Stimulated activated naive B cell treated with anti-CD40 and anti-IgM and Interleukin-4, amounts not matched to agents 10 μg/mL and 1 μg/mL and 100 μg/mL, for 72 hours (primary cell): ENCODE measurements around the gene CCDC175.

Experiments
- ATAC-seq, 2 donors: fragments of 150-1000 bp; cut with Tn5 transposase; replicated peaks; 2 replicates each; pipeline ENCODE4 v1.10.0; 2021; ENCODE audit warnings: moderate library complexity in 1 of 2
- DNase-seq: peaks from one replicate; pipeline ENCODE4 v3.0.0; 2021
- H3K27ac Mint-ChIP-seq: one replicate; pipeline ENCODE4 v1.8.0; 2022; ENCODE audit warnings: mild to moderate bottlenecking, mixed read lengths
- H3K27me3 Mint-ChIP-seq, 2 donors: one replicate each; pipeline ENCODE4 v1.8.0; 2022; ENCODE audit warnings: mixed read lengths in 2 of 2
- H3K36me3 Mint-ChIP-seq, 2 donors: one replicate each; pipeline ENCODE4 v1.8.0; 2022; ENCODE audit warnings: mixed read lengths in 2 of 2, mild to moderate bottlenecking in 1 of 2
- H3K4me1 Mint-ChIP-seq, 2 donors: one replicate each; pipeline ENCODE4 v1.8.0; 2022; ENCODE audit warnings: mixed read lengths in 2 of 2, mild to moderate bottlenecking in 1 of 2
- H3K4me3 Mint-ChIP-seq, 2 donors: one replicate each; pipeline ENCODE4 v1.8.0; 2022; ENCODE audit warnings: mild to moderate bottlenecking in 2 of 2, mixed read lengths in 2 of 2, moderate library complexity in 1 of 2
- H3K9me3 Mint-ChIP-seq, 2 donors: one replicate each; pipeline ENCODE4 v1.8.0; 2022; ENCODE audit warnings: mixed read lengths in 2 of 2, mild to moderate bottlenecking in 1 of 2

The CCDC175 gene

DNA sequence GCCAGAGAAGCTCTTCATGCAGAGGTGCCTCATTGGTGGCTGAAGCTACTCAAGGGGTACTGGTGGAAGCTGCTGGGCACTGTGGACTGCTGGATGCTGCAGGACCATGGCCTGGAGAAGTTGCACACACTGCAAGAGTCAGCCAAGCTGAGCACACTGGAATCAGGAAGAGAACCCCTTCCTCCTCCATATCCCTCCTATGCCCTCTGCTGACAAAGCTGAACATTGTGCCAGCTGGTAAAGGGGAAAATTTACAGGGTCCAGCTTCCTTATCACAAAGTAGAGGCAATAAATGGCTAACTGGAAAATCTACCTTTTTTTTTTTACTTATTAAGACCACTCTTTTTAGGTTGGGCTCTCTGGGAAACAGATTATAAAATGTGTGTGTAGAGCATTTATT lies 6.5 kb downstream of the CCDC175 start:
- Mint-ChIP-seq H3K9me3 (no peaks in the 10 kb centered on the region), H3K27me3 (peaks cover 3 to 6% of the 10 kb centered on the region in 2 donors), H3K4me1 (no peaks in the 10 kb centered on the region), H3K4me3 (no peak overlapping the region), H3K36me3 (no peaks in the 10 kb centered on the region), H3K27ac (no peak overlapping the region)
- DNase-seq (no peak), ATAC-seq (no peak)

DNA sequence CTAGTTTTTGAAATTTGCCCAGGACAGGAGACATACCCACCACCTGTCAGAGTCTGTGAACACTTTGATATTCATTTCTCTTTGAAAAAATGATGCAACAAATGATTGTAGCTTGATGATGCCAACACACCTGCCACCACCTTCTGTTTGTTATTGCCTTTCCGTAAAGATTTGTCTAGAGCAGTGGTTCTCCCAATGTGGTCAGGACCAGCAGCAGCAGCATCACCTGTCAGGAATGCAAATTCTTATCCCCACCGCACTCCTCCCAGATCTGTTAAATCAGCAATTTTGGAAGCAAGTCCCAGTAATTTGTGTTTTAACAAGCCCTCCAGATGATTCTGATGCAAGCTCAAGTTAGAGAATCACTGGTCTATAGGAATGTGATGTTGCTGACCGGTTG lies 9.9 kb downstream of the CCDC175 start:
- ATAC-seq (no peak), DNase-seq (no peak)
- no peaks in the 10 kb centered on the region for H3K36me3 Mint-ChIP-seq
- H3K27ac Mint-ChIP-seq: no peak overlapping the region
- peaks cover 11 to 22% of the 10 kb centered on the region in 2 donors for H3K27me3 Mint-ChIP-seq
- no peaks in the 10 kb centered on the region for H3K9me3 Mint-ChIP-seq
- no peak overlapping the region for H3K4me3 Mint-ChIP-seq
- H3K4me1 Mint-ChIP-seq: no peaks in the 10 kb centered on the region

DNA sequence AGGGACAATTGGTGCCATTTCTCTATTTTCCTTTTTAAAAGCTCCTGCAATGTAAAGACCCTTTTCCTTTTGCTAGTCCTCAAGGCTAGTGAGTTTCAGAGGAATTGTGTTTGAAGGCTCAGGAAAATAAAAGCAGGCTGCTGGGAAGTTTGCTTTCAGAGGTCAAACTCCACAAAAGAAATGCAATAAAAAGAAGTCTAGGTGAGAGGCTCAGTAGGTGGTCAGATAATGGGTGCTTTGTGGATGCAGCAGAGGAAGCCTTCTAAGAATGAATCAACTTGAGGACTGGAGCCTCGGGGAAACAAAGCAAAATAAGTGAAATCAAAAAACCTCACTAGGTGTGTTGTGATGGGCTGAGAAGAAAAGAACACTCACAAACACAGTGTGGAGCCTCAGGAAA lies 10.3 kb downstream of the CCDC175 start:
- no peak for ATAC-seq
- Mint-ChIP-seq H3K4me3 (no peak overlapping the region), H3K36me3 (no peaks in the 10 kb centered on the region), H3K27ac (no peak overlapping the region), H3K9me3 (no peaks in the 10 kb centered on the region), H3K4me1 (no peaks in the 10 kb centered on the region), H3K27me3 (peaks cover 11 to 22% of the 10 kb centered on the region in 2 donors)
- no peak for DNase-seq

DNA sequence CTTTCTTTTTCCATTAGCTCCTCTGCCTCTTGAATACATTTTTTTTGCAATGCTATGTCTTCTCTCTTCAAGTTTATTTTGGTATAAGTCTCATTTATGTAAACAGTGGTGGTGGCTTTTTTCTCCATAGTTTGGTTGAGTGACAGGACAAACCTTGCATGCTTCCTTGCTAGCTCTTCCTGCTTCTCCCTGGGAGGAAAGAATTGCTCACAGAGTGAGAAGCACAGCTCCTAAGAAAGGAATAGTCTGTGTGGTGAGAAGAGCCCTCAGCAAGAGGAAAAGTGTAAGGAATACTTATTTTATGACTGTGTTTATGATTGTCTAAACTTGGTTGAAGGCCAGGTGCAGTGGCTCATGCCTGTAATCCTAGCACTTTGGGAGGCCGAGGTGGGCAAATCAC lies 11.5 kb downstream of the CCDC175 start:
- DNase-seq (no peak), ATAC-seq (no peak)
- no peaks in the 10 kb centered on the region for H3K36me3 Mint-ChIP-seq
- H3K27me3 Mint-ChIP-seq: peaks cover 11 to 22% of the 10 kb centered on the region in 2 donors
- H3K9me3 Mint-ChIP-seq: no peaks in the 10 kb centered on the region
- H3K4me1 Mint-ChIP-seq: no peaks in the 10 kb centered on the region
- H3K27ac Mint-ChIP-seq: no peak overlapping the region
- no peak overlapping the region for H3K4me3 Mint-ChIP-seq

DNA sequence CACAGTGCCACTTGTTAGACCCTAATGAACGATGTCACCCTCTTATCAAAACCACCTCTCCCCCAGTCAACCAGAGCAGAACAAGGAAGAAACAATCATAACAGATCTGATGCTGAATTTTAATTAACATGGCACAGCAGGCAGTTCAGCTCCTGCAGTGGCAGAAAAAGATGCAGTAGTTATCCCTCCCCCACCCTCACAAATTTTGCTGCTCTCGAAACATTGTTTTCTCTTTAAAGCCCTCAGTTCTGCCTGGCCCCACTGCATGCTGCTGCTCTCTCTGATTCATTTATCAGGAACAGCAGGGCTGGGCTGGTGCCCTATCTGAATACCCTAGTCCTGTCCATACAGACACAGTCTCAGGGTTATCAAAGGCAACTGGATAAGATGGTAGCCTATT lies 12.2 kb downstream of the CCDC175 start:
- no peak overlapping the region for H3K4me3 Mint-ChIP-seq
- DNase-seq (no peak), ATAC-seq (no peak)
- no peaks in the 10 kb centered on the region for H3K36me3 Mint-ChIP-seq
- peaks cover 11 to 22% of the 10 kb centered on the region in 2 donors for H3K27me3 Mint-ChIP-seq
- no peaks in the 10 kb centered on the region for H3K9me3 Mint-ChIP-seq
- no peak overlapping the region for H3K27ac Mint-ChIP-seq
- H3K4me1 Mint-ChIP-seq: no peaks in the 10 kb centered on the region

DNA sequence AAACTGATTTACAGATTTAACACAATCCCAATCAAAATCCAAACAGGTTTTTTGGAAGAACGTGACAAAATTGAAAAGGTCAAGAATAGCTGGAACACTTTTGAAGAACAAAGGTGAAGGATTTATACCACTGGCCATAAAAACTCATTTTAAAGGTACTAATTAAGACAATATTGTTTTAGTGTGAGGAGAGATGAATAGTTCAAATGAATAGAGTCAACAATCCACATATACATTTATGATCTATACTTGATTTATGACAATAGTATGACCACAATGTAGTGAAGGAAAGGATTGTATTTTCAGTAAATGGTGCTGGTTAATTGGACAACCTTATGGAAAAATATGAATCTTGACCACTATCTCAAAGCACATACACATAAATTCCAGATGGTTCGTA lies 29.3 kb downstream of the CCDC175 start:
- Mint-ChIP-seq H3K27me3 (peaks cover 5 to 11% of the 10 kb centered on the region in 2 donors), H3K36me3 (no peaks in the 10 kb centered on the region), H3K4me3 (no peak overlapping the region), H3K9me3 (no peaks in the 10 kb centered on the region), H3K4me1 (no peaks in the 10 kb centered on the region), H3K27ac (no peak overlapping the region)
- ATAC-seq (no peak), DNase-seq (no peak)

DNA sequence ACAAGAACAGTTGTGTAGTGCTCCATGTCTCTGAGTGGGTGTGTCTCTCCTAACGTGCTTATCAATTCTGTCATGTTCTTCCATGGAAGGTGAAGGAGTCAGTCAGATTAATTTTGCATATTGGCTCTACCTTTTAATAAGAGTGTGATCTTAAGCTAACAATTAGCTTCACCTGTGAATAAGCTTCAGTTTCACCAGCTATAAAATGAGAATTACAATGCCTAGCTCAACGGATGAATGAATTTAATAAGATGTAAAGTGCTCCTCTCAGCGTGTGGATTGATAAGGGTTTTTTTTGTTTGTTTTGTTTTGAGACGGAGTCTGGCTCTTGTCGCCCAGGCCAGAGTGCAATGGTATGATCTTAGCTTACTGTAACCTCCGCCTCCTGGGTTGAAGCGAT lies 32.7 kb downstream of the CCDC175 start:
- no peak overlapping the region for H3K27ac Mint-ChIP-seq
- DNase-seq (no peak), ATAC-seq (no peak)
- no peak overlapping the region for H3K4me3 Mint-ChIP-seq
- H3K36me3 Mint-ChIP-seq: no peaks in the 10 kb centered on the region
- peaks cover 0 to 3% of the 10 kb centered on the region in 2 donors for H3K4me1 Mint-ChIP-seq
- no peaks in the 10 kb centered on the region for H3K9me3 Mint-ChIP-seq
- peaks cover 5 to 9% of the 10 kb centered on the region in 2 donors for H3K27me3 Mint-ChIP-seq

DNA sequence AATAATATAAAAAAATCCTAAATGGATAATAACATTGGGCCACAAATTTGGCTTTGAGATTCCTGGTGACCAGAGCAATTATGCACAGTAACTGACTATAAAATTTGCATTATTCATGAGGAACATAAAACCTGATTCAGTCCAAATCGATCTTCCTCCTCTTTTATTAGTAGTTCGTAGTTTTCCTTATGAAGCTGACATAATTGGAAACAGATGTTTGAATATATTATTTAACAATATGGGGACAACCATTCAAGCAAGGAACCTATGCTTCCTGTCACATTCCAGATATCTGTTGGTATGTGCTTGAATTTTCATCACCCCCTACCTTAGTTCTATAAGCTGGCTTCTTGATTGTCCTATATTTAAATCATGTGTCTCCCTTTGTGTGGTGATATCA lies 34.9 kb downstream of the CCDC175 start:
- Mint-ChIP-seq H3K9me3 (no peaks in the 10 kb centered on the region), H3K27me3 (peaks cover under 1 to 5% of the 10 kb centered on the region in 2 donors)
- DNase-seq: no peak

DNA sequence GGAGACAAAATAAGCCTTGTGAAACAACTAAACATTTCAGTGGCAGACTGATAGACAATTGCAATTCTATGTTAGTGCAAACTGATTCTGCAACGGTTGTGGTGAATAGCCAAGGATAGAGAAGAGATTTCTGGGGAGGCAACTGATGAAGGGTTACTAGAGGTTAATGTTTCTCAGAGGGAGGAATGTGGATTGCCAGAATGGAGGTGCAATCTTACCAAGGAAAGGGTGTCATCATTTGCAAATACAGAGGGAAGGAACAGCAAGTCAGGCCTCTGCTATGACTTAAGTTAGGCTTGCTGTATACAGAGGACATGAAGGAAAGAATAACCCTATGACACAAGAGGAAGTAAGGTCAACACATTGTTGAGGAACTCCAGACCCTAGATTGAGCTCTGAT lies 35.8 kb downstream of the CCDC175 start:
- no peak overlapping the region for H3K4me3 Mint-ChIP-seq
- H3K9me3 Mint-ChIP-seq: no peaks in the 10 kb centered on the region
- ATAC-seq (no peak), DNase-seq (no peak)
- H3K36me3 Mint-ChIP-seq: no peaks in the 10 kb centered on the region
- H3K27me3 Mint-ChIP-seq: peaks cover 6 to 10% of the 10 kb centered on the region in 2 donors
- H3K27ac Mint-ChIP-seq: no peak overlapping the region
- peaks cover 0 to 13% of the 10 kb centered on the region in 2 donors for H3K4me1 Mint-ChIP-seq

More for the DNA sequence above, 34.9 kb downstream of the CCDC175 start:
- no peak overlapping the region for H3K4me3 Mint-ChIP-seq
- no peaks in the 10 kb centered on the region for H3K36me3 Mint-ChIP-seq
- H3K4me1 Mint-ChIP-seq: peaks cover 0 to 13% of the 10 kb centered on the region in 2 donors
- ATAC-seq: no peak
- H3K27ac Mint-ChIP-seq: no peak overlapping the region

DNA sequence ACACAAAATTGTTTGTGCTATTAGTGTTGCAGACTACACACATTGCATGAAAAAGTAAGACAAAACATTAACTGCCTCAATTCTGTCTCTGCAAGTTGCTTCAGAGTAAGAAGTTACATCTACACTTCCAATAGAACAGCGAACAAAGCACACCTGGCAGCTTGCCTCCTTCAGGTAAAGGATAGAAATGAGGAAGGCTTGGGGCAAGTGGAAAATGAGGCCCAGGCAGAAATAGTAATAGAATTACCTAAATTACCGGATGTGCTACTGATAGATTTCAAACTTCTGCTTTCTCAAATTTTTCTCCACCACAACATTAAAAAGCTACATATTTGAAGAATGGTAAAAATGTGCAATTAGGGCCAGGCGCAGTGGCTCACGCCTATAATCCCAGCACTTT lies 37.7 kb downstream of the CCDC175 start:
- no peak overlapping the region for H3K4me3 Mint-ChIP-seq
- H3K27me3 Mint-ChIP-seq: peaks cover 6 to 10% of the 10 kb centered on the region in 2 donors
- H3K36me3 Mint-ChIP-seq: no peaks in the 10 kb centered on the region
- H3K27ac Mint-ChIP-seq: no peak overlapping the region
- ATAC-seq (peak in 1 of 2 donors; percentile 50), DNase-seq (no peak)
- H3K4me1 Mint-ChIP-seq: peaks cover 0 to 13% of the 10 kb centered on the region in 2 donors
- peaks cover 0 to 1% of the 10 kb centered on the region in 2 donors for H3K9me3 Mint-ChIP-seq

DNA sequence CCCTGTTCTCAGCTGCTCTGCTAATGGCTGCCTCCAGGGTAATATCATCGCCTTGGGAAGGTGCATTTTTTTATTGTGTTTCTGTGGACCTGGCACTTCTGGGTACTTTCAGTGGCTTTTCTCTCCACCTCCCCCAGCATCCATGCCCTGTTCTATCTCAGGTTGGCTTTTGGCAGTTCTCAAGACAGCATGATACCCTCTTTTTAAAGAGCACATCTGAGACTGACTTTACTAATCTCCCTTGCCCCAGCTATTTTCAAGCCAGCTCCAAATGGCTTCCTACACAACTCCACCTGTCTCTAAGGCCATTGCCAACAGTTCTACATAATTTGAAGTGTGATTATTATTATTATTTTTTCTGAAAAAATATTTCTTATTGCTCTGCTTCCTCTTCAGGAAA lies 39.1 kb downstream of the CCDC175 start:
- H3K9me3 Mint-ChIP-seq: peaks cover 0 to 1% of the 10 kb centered on the region in 2 donors
- peaks cover 0 to 13% of the 10 kb centered on the region in 2 donors for H3K4me1 Mint-ChIP-seq
- no peaks in the 10 kb centered on the region for H3K36me3 Mint-ChIP-seq
- no peak overlapping the region for H3K27ac Mint-ChIP-seq
- no peak overlapping the region for H3K4me3 Mint-ChIP-seq
- DNase-seq (no peak), ATAC-seq (no peak)
- peaks cover 6 to 8% of the 10 kb centered on the region in 2 donors for H3K27me3 Mint-ChIP-seq

DNA sequence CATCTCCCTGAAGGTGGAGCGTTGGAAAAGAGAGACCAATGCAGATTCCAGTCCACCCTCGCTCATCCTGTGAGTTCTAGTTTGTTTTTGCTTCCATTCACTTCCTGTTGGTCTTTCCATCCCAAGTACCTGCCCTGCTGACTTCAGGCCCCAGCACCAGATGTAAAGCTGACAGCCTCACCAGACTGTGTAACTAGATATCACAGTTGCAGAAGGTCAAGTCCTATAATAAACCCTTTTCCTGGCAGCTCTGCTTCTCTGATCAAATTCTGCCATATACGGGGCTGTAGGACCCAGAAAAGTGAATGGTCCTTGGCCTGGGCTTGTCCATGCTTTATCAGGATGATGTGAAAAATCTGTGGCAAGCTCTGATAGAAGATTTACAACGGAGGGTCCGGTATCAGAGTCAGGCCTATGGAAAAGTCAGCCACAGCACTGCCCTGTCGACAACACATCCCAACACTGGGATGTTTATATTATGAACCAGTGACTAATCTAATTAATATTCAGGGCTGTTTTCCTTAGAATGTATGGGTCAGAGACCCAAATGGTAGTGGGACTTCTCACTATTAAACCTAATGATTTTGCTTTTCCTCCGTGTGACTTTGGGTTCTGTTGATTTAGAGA lies 42.1 kb downstream of the CCDC175 start:
- Mint-ChIP-seq H3K27me3 (peaks cover 8 to 20% of the 10 kb centered on the region in 2 donors), H3K4me3 (no peak overlapping the region), H3K36me3 (no peaks in the 10 kb centered on the region), H3K4me1 (peaks cover 0 to 13% of the 10 kb centered on the region in 2 donors), H3K9me3 (peaks cover 0 to 1% of the 10 kb centered on the region in 2 donors), H3K27ac (no peak overlapping the region)
- DNase-seq (no peak), ATAC-seq (no peak)

DNA sequence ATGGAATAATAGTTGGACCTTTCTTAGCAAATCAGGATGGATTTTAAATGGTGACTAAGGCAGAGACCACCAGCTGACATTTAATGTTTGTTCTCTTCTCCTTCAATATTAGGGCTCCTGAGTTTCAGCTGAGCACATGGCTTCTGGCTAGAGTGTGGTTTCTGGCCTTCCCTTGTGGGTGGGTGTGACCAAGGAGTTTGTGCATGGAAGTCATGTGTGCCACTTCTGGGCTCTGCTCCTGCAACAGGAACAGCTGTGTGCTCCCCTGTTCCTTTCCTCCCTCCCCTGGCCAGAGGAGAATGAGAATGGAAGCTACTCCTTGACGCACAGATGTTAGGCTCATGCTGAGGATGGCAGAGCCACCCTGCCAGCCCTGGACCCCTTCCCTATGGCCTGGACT lies 44.2 kb downstream of the CCDC175 start:
- Mint-ChIP-seq H3K27ac (no peak overlapping the region), H3K27me3 (peaks cover 8 to 20% of the 10 kb centered on the region in 2 donors), H3K4me1 (no peaks in the 10 kb centered on the region), H3K4me3 (no peak overlapping the region), H3K36me3 (no peaks in the 10 kb centered on the region), H3K9me3 (peaks cover 3 to 9% of the 10 kb centered on the region in 2 donors)
- ATAC-seq (no peak), DNase-seq (no peak)

DNA sequence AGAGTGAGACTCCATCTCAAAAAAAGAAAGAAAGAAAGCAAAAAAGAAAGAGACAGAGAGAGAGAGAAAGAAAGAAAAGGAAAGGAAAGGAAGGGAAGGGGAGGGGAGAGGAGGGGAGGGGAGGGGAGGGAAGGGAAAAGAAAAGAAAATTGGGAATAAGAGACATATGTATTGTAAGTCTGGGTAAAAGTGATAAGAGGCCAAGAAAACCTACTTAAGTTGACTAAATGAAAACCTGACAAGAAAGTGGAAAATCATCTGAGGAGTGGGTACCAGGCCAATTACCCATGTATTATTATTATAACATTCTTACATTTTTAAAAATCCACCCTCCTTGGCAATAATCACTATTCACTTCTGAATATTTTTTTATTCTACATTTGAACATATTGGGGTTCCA lies 46.3 kb downstream of the CCDC175 start:
- DNase-seq (no peak), ATAC-seq (no peak)
- Mint-ChIP-seq H3K4me1 (no peaks in the 10 kb centered on the region), H3K4me3 (no peak overlapping the region), H3K9me3 (peaks cover 3 to 9% of the 10 kb centered on the region in 2 donors), H3K36me3 (no peaks in the 10 kb centered on the region), H3K27ac (no peak overlapping the region), H3K27me3 (peaks cover 3 to 14% of the 10 kb centered on the region in 2 donors)

DNA sequence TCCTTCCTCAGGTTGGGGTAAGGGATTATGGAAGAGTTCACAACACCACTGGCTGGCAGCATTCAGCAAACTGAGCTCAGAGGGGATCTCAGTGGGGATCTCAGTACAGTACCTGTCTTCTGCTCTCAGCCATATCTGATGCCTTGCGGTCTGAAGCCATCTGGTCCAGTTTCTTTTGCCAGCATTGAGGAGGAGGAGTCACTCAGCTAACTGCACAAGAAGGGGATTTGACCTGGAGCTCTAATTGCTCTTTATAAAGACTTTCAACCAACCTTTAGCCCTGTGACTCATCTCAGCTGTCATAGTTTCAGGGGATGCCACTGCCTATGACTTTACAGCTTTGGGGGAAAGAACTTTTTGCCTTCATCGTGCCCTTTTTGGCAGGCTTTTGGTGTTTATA lies 47.4 kb downstream of the CCDC175 start:
- H3K27me3 Mint-ChIP-seq: peaks cover 2 to 14% of the 10 kb centered on the region in 2 donors
- H3K4me3 Mint-ChIP-seq: no peak overlapping the region
- peaks cover 3 to 9% of the 10 kb centered on the region in 2 donors for H3K9me3 Mint-ChIP-seq
- H3K27ac Mint-ChIP-seq: no peak overlapping the region
- ATAC-seq (no peak), DNase-seq (no peak)
- H3K36me3 Mint-ChIP-seq: no peaks in the 10 kb centered on the region
- no peaks in the 10 kb centered on the region for H3K4me1 Mint-ChIP-seq
